ENCODE data around the gene UGT8.

Gene UGT8

DNA sequence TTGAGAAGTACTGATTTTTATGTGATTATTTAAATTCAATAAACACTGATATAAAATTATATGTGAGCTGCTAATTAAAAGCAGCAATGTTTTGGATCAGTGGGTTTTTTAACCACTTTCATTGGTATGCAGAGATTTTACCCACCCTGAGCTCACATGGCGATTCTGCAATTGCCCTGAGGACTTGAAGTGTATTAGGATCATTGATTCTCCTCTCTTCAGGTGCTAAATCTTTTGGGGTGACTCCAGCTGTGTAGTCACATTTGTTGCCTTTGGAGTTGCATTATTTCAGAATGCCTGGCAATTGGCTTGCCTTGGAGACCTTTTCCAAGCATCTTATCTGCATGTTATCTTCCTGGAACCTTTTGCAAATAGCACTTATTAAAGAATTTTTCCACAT lies 51.3 kb downstream of the UGT8 start:
- Histone ChIP-seq H3K27me3 (ENCODE audit: control insufficient read depth, insufficient read depth, low read length) (no peaks in the 10 kb centered on the region), H3K9ac (no peak overlapping the region), H3K4me1 (no peaks in the 10 kb centered on the region), H3K4me2 (ENCODE audit: low read length) (no peak overlapping the region), H2AFZ (no peak overlapping the region), H3K36me3 (ENCODE audit: control insufficient read depth, insufficient read depth, low read length) (no peaks in the 10 kb centered on the region), H3K79me2 (no peaks in the 10 kb centered on the region), H3K4me3 (ENCODE audit: low read depth, low read length) (no peak overlapping the region), H3K9me3 (ENCODE audit: control insufficient read depth, low read length) (no peaks in the 10 kb centered on the region), H3K27ac (no peak overlapping the region)
- TF ChIP-seq, protein P1, sequence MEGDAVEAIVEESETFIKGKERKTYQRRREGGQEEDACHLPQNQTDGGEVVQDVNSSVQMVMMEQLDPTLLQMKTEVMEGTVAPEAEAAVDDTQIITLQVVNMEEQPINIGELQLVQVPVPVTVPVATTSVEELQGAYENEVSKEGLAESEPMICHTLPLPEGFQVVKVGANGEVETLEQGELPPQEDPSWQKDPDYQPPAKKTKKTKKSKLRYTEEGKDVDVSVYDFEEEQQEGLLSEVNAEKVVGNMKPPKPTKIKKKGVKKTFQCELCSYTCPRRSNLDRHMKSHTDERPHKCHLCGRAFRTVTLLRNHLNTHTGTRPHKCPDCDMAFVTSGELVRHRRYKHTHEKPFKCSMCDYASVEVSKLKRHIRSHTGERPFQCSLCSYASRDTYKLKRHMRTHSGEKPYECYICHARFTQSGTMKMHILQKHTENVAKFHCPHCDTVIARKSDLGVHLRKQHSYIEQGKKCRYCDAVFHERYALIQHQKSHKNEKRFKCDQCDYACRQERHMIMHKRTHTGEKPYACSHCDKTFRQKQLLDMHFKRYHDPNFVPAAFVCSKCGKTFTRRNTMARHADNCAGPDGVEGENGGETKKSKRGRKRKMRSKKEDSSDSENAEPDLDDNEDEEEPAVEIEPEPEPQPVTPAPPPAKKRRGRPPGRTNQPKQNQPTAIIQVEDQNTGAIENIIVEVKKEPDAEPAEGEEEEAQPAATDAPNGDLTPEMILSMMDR (IDR thresholded peaks at IDR 0.05) = no peak

DNA sequence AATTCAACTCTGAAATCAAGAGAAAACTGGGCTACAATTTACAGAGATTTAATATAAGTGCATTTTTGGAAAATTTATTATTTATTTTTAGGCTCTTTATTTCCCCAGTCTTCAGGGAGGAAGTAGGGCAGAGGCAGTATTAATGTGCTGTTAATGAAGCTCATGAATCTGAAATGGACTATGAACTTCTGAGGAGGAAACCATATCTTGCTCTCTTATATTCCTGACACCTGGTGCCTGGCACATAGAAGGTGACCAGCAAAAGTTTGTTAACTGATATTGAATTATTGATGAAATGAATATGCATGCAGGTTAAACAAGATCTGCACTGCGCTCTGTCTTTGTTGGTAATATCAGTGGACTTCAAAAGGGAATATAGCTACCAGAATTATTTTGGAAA lies 55.1 kb downstream of the UGT8 start:
- no peaks in the 10 kb centered on the region for H3K36me3 ChIP-seq (ENCODE audit: control insufficient read depth, insufficient read depth, low read length)
- H3K4me1 ChIP-seq = no peaks in the 10 kb centered on the region
- TF ChIP-seq, protein P1 (IDR thresholded peaks at IDR 0.05) = no peak
- H3K4me2 ChIP-seq (ENCODE audit: low read length) = no peak overlapping the region
- no peak overlapping the region for H2AFZ ChIP-seq
- no peak overlapping the region for H3K4me3 ChIP-seq (ENCODE audit: low read depth, low read length)
- no peak overlapping the region for H3K27ac ChIP-seq
- H3K9ac ChIP-seq = no peak overlapping the region
- no peaks in the 10 kb centered on the region for H3K79me2 ChIP-seq
- H3K27me3 ChIP-seq (ENCODE audit: control insufficient read depth, insufficient read depth, low read length) = no peaks in the 10 kb centered on the region
- no peaks in the 10 kb centered on the region for H3K9me3 ChIP-seq (ENCODE audit: control insufficient read depth, low read length)

DNA sequence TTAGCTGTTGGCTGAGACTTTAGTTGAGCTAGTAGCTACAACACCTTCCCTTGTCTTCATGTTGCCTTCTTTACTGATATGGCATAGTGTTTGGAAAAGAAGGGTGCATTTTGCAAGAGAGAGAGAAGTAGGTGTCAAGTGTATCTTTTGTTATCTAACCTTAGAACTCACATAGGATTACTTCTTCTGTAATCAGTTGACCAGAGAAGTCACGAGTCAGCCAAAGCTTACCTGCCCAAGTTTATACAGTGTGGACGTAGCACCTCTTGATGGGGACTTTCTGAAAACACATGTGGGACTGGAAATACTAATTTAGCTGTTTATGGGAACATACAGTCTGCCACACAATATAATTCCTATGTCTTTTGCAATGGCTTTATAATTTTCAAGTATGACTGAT lies 56.0 kb downstream of the UGT8 start:
- no peak overlapping the region for H3K27ac ChIP-seq
- TF ChIP-seq, protein P1 (IDR thresholded peaks at IDR 0.05) = no peak

GRCh38 chr4:114658179-114658578 lies 59.6 kb downstream of the UGT8 start:
- Histone ChIP-seq H3K4me1 (no peaks in the 10 kb centered on the region), H3K4me2 (ENCODE audit: low read length) (no peak overlapping the region), H3K9me3 (ENCODE audit: control insufficient read depth, low read length) (no peaks in the 10 kb centered on the region), H3K27ac (no peak overlapping the region), H3K27me3 (ENCODE audit: control insufficient read depth, insufficient read depth, low read length) (no peaks in the 10 kb centered on the region), H3K4me3 (ENCODE audit: low read depth, low read length) (no peak overlapping the region), H3K36me3 (ENCODE audit: control insufficient read depth, insufficient read depth, low read length) (no peaks in the 10 kb centered on the region), H3K79me2 (no peaks in the 10 kb centered on the region), H3K9ac (no peak overlapping the region), H2AFZ (no peak overlapping the region)
- TF ChIP-seq, protein P1 (IDR thresholded peaks at IDR 0.05) = no peak

More for the DNA sequence above, 56.0 kb downstream of the UGT8 start:
- Histone ChIP-seq H3K9me3 (ENCODE audit: control insufficient read depth, low read length) (no peaks in the 10 kb centered on the region), H3K79me2 (no peaks in the 10 kb centered on the region), H3K4me2 (ENCODE audit: low read length) (no peak overlapping the region), H2AFZ (no peak overlapping the region), H3K36me3 (ENCODE audit: control insufficient read depth, insufficient read depth, low read length) (no peaks in the 10 kb centered on the region), H3K9ac (no peak overlapping the region), H3K4me1 (no peaks in the 10 kb centered on the region), H3K27me3 (ENCODE audit: control insufficient read depth, insufficient read depth, low read length) (no peaks in the 10 kb centered on the region), H3K4me3 (ENCODE audit: low read depth, low read length) (no peak overlapping the region)

DNA sequence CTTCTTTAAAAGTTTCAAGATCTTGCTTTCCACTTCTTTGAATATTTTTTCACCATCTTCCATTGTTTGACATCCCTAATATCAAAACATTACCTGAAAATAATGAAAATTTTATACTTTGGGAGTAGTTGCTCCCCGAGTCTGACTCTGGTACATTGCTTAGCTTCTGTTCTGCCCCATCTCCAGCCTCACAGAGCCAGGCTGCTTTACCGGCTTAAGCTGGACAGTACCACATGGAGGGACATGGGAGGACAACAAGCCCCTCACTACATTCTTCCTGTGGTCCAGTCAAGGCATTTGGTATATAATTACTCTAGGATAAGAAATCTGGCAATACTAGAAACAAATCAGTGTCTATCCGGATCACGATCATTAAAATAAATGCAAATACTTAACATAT lies 60.2 kb downstream of the UGT8 start:
- no peak overlapping the region for H3K4me3 ChIP-seq (ENCODE audit: low read depth, low read length)
- no peaks in the 10 kb centered on the region for H3K36me3 ChIP-seq (ENCODE audit: control insufficient read depth, insufficient read depth, low read length)
- no peak overlapping the region for H3K4me2 ChIP-seq (ENCODE audit: low read length)
- TF ChIP-seq, protein P1 (IDR thresholded peaks at IDR 0.05) = no peak
- no peaks in the 10 kb centered on the region for H3K4me1 ChIP-seq
- H3K79me2 ChIP-seq = no peaks in the 10 kb centered on the region
- H3K9me3 ChIP-seq (ENCODE audit: control insufficient read depth, low read length) = no peaks in the 10 kb centered on the region
- no peak overlapping the region for H3K9ac ChIP-seq
- H3K27ac ChIP-seq = no peak overlapping the region
- H2AFZ ChIP-seq = no peak overlapping the region
- H3K27me3 ChIP-seq (ENCODE audit: control insufficient read depth, insufficient read depth, low read length) = no peaks in the 10 kb centered on the region

All from parathyroid adenoma (tissue), 2 donors.